ENCODE data around the gene DDX46.
"Not testable (repeated sequence)": the region's sequence is repeated elsewhere in the genome, so short reads cannot be mapped to it uniquely, and the experiment has no call there.

The DDX46 gene

DNA sequence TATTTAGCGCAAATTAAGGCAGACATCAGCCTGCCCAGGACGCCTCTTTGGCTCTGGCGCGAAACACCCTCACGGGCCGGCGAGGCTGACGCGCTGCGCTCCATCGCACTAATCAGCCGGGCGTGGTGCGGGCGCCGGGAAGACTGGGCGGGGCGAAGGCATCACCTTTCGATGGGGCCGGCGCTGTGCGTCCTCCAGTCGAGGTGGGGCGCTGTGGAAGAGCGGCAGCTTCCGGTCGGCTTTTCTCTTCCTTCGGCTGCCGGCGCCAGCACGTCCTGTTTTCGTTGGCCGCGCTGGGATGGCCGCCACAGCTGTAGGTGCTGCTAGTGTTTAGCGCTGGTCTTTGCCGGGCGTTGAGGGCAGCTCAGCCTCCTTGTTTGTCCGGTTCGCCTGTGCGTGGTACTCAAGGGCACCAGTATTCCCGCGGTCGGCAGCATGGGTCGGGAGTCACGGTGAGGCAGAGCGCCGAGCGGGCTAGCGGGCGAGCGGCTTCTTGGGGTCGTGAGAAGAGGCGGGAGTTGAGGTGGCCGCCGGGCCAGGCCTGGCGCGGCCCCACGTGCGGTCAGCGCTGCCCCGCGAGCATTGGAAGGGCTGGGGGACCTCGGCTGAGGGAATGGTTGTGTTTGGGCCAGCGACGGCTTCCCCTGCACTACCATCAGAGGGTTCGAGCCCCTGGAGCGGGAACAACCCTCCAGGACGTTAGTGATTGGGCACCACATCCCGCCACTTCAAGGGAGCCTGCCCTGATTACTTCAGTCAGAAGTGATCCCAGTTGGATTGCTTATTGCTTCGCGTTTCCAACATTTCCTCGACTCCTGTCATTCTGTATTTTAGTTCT is at the start of gene DDX46:
TSS of gene DDX46 (plus strand) at position 276 of the 838 bp plus-strand sequence. CDS start at position 436, 160 bp downstream.
- peak; percentile 95 for DNase-seq (ENCODE audit: low spot score)

DNA sequence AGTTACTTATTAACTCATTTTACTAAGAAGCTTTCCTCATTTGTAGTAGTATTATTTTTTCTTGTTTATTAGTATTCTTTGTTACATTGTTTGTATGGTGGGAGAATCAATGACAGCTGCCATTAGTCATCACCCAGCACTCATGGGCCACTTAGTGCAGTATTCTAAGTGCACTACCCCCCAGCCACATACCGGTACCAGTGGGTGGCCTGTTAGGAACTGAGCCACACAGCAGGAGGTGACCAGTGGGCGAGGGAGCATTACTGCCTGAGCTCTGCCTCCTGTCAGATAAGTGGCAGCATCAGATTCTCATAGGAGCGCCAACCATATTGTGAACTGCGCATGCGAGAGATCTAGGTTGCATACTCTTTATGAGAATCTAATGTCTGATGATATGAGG is 44.5 kb upstream of the DDX46 start:
- DNase-seq (ENCODE audit: low spot score): no peak

- no peak for DNase-seq (ENCODE audit: low spot score)
Observed at GRCh38 chr5:134714541-134714940, 44.0 kb upstream of the DDX46 start.

DNA sequence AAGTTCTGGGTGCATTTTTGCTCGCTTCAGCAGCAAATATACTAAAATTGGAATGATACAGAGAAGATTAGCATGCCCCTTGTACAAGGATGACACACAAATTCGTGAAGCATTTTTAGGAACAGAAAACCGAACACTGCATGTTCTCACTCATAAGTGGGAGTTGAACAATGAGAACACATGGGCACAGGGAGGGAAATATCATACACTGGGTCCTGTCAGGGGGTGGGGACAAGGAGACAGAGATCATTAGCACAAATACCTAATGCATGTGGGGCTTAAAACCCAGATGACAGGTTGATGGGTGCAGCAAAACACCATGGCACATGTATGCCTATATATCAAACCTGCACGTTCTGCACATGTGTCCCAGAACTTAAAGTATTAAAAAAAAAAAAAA is 43.1 kb upstream of the DDX46 start:
- DNase-seq (ENCODE audit: low spot score): not testable (repeated sequence)

DNA sequence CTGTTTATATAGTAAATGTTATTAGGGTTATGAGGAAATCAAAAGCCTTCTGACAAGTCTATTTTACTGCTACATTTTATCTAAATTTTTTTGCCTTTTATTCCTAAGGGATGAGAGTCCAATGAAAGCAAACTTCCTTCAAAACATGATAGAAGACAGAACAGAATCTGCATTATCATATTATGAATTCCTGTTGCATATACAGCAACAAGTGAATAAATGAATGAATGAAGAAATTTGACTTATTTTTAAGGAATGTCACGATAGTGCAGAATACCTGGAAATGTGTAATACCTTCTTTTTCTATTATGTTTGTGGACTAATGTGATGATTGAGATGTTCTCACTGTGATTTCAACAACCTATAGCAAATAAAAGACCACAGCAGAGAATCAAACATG is 33.7 kb upstream of the DDX46 start:
- no peak for DNase-seq (ENCODE audit: low spot score)

DNA sequence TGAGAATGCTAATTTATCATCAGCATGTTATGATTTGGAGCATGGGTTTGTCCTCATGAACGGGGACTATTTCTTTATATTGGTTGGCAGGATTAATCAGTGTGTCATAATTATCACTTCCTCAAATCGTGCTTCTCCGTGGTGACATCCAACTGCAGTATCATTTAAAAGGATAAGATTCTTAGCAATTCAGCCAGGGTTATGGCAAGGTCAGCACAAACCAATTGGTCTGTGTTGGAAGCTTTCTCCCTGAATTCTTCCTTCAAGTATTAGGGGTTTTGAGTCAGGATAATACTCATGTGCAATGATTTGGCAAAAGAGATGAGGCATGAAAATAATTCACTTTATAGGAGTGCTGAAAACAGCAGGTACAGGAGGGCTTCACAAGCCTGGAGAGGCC is 25.8 kb upstream of the DDX46 start:
- no peak for DNase-seq (ENCODE audit: low spot score)

- DNase-seq (ENCODE audit: low spot score): no peak
Observed at GRCh38 chr5:134735243-134735642, 23.3 kb upstream of the DDX46 start.

DNA sequence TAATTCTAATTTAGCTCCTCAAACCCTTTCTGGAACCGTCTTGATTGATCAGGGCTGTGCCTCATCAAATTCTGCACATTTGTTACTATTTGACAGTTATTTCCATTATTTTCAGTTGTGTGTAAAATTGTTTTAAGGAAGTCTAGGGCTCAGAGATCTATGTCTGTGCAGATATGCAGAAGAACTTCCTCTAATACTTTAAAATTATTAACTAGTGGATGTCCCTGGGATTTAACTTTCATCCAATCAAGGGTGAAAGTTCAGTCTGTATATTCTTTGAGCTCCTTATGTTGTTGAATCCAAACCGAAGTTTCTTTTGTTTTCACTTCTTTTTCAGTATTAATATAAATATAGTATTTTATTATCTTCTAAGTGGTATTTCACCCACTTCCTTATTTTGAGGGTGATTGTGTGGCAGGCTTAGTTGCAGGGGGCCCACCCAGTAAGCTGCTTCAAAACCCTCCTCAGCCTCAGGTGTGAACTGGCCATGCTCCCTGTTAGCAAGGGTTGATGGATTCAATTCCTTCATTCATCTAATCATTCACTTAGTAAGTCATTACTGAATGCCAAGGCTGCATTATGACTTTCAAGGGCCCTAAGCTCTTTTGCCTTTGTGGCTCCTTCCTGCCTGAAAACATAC is 22.3 kb upstream of the DDX46 start:
- no peak for DNase-seq (ENCODE audit: low spot score)

DNA sequence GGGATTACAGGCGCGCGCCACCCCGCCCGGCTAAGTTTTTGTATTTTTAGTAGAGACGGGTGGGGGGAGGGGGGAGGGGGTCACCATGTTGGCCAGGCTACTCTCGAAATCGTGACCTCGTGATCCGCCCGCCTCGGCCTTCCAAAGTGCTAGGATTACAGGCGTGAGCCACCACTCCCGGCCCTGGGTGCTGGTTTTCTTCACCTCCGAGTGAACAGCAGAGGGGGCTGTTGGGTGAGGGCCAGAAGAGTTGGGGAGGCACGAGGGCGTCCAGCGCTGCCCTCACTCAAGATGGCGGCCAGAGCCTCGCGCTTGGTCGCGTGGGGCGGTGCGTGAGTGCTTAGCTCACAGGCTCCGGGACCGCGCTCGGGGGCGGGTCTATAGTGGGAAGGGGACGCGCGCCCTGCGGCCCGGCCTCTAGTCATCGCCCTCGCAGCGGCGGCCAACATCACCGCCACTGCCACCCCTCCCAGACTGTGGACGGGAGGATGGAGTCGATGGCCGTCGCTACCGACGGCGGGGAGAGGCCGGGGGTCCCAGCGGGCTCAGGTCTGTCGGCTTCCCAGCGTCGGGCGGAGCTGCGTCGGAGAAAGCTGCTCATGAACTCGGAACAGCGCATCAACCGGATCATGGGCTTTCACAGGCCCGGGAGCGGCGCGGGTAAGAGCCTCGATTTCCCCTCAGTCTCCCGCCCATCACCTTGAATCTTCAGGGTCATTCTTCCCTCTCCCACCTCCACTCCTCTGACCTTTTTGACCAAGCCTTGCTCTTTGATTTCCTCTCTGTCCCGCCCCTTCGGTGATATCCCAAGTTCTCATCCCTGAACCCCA is 20.2 kb upstream of the DDX46 start, which contains the start of gene CAMLG:
TSS of gene CAMLG (plus strand) at position 416 of the 830 bp plus-strand sequence. CDS start at position 489, 73 bp downstream.
- DNase-seq (ENCODE audit: low spot score): peak; percentile 97

GRCh38 chr5:134738963-134739661 is 19.5 kb upstream of the DDX46 start:
- peak; percentile 33 for DNase-seq (ENCODE audit: low spot score)

- DNase-seq (ENCODE audit: low spot score): no peak
Observed at GRCh38 chr5:134741052-134741451, 17.5 kb upstream of the DDX46 start.

DNA sequence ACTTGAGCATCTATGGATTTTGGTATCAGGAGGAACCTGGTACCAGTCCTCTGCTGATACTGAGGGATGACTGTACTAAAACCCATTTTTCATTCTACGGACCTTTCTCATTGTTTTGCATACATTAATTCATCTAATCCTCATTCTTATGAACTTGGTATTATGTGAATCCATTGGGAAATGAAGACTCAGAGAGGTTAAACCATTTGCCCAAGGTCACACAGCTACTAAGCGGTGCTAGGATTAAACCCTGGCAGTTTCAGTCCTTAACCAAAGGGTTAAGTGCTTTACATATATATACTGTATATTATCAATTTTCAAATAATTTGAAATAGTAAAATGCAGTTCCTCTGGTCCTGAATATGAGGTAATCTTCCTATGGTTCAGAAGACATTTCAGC is 16.4 kb upstream of the DDX46 start:
- no peak for DNase-seq (ENCODE audit: low spot score)

DNA sequence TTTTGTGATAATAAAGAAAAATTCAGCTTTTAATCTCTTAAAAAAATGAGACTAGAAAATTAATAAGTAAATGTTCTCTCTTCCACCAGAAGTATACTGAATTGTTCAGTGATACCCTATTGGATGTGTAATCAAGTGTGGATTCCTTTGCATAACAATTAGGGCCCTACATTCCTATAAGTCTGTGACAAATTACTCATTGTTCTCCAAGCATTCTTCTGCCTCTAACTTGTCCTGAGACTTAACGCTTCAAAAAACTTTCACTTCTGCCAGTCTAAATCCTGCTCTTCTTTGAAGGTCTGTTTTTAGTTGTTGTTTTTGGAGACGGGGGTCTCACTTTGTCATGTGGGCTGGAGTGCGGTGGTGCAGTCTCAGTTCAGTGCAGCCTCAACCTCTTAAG is 9.2 kb upstream of the DDX46 start:
- DNase-seq (ENCODE audit: low spot score): no peak

GRCh38 chr5:134758176-134758503 is 439 bp upstream of the DDX46 start:
- DNase-seq (ENCODE audit: low spot score): no peak

DNA sequence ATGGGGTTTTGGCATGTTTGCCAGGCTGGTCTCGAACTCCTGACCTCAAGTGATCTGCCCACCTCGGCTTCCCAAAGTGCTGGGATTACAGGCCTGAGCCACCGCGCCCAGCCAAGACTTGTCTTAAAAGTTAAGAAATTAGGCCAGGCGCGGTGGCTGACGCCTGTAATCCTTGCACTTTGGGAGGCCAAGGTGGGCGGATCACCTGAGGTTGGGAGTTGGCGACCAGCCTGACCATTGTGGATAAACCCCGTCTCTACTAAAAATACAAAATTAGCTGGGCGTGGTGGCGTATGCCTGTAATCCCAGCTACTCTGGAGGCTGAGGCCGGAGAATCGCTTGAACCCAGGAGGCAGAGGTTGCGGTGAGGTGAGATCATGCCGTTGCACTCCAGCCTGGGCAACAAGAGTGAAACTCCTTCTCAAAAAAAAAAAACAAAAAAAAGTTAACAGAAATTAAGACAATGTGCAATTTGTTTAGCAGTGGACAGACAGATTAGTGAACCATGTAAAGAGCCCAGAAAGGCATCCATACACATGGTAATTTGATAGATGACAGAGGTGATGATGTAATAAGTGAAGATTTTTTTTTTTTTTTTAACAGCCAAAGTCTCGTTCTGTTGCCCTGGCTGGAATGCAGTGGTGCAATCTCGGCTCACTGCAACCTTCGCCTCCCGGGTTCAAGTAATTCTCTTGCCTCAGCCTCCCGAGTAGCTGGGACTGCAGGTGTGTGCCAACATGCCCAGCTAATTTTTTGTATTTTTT is 9.1 kb downstream of the DDX46 start:
- not testable (repeated sequence) for DNase-seq (ENCODE audit: low spot score)

DNA sequence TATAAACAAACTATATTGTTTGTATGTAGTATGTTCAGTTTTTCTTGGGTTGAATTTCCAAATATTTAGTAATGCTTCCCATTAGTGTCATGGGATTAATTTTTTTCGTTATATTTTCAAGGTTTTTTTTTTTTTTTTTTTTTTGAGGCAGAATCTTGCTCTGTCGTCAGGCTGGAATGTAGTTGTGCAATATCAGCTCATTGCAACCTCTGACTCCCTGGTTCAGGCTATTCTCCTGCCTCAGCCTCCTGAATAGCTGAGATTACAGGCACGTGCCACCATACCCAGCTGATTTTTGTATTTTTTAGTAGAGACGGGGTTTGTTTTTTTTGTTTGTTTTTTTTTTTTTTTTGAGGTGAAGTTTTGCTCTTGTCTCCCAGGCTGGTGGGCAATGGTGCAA is 10.6 kb downstream of the DDX46 start:
- no peak for DNase-seq (ENCODE audit: low spot score)

- no peak for DNase-seq (ENCODE audit: low spot score)
Observed at GRCh38 chr5:134772461-134773125, 14.0 kb downstream of the DDX46 start.

DNA sequence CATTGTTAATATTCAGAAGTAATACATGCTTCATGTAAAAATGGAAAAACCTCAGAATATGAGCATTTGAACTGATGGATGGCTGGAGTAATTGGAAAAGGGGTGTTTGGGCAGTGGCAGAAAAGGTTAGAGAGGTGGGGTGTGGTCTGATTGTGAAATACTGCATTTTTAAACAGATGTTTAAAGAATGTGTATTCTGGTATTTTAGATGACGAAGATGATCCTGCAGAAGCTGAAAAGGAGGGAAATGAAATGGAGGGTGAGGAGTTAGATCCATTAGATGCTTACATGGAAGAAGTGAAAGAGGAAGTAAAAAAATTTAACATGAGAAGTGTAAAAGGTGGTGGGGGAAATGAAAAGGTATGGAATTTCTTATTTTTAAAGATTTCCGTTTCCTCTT is 18.8 kb downstream of the DDX46 start:
- DNase-seq (ENCODE audit: low spot score): no peak

GRCh38 chr5:134784241-134784920 is 25.8 kb downstream of the DDX46 start:
- DNase-seq (ENCODE audit: low spot score): peak; percentile 17

GRCh38 chr5:134784946-134785620 is 26.5 kb downstream of the DDX46 start:
- DNase-seq (ENCODE audit: low spot score): no peak
